GM12801 (cell line): ENCODE measurements around the gene KCNJ6.

Source experiments
- TF ChIP-seq, protein P1 (sequence below): IDR thresholded peaks from one replicate; pipeline ENCODE4 v1.5.1; 2011; ENCODE audit warnings: control low read depth; ENCODE audit not compliant: insufficient read length; ENCODE audit errors: extremely low read depth

Gene KCNJ6

DNA sequence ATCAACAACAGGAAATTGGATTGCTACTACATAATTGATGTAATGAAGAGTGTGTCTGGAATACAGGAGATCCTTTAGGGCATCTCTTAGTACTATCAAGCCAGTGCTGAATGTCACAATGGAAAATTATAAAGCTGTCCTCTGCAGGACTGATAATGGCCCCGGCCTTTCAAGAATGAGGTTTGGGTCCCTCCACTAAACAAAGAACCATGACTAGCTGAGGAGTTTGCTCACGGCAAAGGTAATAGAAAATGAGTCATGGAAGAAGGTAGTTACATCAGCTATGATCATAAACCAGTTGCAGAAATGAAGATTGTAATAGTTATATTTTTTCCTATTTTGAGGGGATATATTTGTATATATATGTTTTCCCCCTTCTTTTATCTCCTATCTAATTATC is 145.8 kb downstream of the KCNJ6 start:
- TF ChIP-seq, protein P1, sequence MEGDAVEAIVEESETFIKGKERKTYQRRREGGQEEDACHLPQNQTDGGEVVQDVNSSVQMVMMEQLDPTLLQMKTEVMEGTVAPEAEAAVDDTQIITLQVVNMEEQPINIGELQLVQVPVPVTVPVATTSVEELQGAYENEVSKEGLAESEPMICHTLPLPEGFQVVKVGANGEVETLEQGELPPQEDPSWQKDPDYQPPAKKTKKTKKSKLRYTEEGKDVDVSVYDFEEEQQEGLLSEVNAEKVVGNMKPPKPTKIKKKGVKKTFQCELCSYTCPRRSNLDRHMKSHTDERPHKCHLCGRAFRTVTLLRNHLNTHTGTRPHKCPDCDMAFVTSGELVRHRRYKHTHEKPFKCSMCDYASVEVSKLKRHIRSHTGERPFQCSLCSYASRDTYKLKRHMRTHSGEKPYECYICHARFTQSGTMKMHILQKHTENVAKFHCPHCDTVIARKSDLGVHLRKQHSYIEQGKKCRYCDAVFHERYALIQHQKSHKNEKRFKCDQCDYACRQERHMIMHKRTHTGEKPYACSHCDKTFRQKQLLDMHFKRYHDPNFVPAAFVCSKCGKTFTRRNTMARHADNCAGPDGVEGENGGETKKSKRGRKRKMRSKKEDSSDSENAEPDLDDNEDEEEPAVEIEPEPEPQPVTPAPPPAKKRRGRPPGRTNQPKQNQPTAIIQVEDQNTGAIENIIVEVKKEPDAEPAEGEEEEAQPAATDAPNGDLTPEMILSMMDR = no peak

DNA sequence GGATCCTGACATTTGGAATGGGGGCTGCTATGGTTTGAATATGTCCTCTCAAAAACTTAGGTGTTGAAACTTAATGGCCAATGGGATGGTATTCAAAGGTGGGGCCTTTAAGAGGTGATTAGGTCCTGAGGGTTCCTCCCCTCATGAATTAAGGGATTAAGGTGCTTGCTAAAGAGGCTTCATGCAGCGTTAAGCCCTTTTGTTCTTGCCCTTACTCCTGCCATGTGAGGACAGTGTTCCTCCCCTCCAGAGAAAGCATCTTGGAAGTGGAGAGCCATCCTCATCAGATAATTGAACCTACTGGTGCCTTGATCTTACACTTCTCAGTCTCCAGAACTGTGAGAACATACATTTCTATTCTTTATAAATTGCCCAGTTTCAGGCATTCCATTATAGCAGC is 146.6 kb downstream of the KCNJ6 start:
- TF ChIP-seq, protein P1 = no peak

DNA sequence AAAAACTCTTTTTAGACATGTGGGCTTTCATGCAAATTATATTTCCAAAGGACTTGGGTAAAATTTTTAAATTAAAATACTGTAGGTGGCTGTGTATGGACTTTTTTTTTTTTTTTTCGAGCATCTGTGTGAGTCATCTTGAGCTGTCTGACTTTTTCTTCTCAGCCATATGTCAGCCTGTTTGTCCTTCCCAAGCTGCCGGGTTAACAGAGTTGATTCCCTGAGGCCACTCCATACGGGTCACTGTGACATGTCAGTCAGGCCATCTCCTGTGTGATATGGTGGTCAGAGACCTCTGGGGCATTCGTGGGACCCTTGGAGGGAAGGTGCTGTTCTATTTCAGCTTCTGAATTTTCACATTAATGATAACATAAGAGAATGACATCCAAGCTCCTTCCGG is 148.3 kb downstream of the KCNJ6 start:
- TF ChIP-seq, protein P1 = no peak

DNA sequence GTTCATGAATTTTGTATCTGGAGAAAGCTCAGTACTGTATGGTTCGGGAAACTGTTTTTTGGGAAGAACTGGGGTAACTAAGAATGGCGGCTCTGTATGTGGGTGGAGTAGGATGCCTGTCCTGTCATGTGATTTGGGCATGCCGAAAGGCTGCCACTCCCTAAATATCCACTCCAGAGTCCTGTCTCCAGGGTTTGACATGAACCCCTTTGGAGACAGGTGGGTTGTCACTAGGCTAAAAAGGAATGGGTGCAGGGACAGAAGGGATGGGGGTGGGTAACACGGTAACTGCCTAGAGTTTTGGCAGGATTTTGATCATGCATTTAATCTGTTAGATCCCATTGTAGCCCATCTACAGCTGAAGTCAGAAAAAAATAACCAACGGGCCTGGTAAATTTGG is 150.1 kb downstream of the KCNJ6 start:
- TF ChIP-seq, protein P1 = no peak

DNA sequence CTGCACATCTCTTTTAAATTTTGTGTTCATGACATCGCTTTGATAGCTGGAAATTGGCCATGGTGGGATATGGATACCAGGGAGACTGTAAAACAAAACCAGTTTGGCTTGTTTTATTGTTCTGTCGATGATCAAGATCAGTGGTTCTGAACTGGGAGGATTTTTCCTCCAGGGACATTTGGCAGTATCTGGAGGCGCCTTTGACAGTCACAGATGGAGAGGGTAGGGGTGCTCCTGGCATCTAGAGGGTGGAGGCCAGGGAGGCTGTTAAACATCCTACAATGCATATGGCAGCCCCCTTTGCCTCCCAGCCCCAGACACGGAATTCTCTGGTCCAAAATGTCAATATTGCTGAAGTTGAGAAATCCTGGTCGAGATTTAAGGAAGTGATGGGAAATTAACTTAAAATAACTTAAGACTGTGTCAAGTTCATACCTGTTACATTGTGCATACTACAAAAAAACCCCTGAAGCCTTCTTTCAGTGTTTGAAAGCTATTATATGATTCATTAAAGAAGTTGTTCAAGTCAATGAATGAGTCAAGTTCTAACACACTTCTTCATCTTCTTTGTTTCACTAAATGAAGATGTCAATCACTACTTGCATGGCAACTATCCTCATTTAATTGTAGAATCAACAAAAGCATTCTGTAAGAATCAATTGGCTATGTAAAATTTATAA is 150.9 kb downstream of the KCNJ6 start:
- TF ChIP-seq, protein P1 = no peak

DNA sequence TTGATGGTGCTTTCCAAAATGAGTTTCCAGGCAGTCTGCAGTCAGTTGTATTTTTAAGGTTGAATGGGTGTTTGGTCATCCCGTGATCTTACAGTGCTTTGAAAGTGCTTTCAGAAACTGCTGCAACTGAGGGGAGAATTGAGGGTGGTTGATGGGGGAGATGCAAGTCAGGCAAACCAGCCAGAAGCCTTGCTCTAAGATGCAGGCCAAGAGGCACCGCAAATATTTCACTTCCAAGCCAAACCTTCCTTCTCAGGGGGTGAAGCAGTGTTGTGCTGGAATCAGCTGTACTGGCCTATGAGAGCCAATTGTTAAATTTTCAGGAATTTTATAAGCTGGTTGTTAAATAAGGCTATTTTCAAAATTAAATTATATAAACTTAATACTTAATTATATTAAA is 151.6 kb downstream of the KCNJ6 start:
- TF ChIP-seq, protein P1 = no peak

DNA sequence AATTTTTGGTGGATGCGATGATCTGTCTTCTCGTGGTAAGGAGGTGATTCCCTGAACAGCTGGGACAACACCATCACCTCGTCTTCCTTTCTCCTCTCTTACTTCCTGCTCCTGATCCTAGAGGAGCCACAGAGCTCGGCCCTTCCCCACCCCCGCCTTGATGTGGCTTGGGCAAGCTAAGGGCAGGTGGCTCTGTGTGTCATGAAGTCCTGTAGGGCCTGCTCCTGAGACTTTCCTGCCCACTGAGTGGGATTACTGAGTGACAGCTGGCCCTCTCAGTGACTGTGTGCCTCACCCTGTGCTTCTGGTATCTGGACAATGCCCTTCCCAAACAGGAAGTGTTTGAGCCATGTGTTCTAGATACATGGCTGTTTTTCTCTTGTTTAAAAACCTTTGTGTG is 153.0 kb downstream of the KCNJ6 start:
- TF ChIP-seq, protein P1 = no peak

DNA sequence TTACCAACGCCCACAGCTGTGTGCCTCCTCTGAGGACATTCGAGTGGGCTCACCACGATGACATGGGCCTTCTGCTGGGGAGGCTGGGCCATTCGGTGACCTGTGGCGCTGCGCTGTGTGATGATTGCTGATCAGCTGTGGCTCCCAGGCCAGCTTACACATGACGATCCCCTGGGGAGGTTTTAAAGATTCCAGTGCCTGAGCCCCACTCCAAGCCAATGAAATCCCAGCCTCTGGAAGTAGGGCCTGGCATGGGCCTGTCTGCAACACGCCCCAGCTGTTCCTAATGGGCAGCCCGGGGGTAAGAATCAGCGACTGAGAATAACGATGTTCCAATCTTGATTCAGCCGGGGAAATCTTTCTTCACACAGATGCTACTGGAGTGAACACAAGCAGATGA is 153.7 kb downstream of the KCNJ6 start:
- TF ChIP-seq, protein P1 = no peak
